C4-2B (cell line): ENCODE measurements around the gene ANKRD31.

ENCODE experiments used
- CTCF ChIP-seq: fragments of 450-650 bp; conservative IDR thresholded peaks from 2 replicates; pipeline ENCODE4 v1.5.1; 2017; ENCODE audit warnings: mild to moderate bottlenecking
- ZFX ChIP-seq: fragments of 450-650 bp; IDR thresholded peaks from 2 replicates; pipeline ENCODE4 v1.6.1; 2017

- no peak for TF ChIP-seq CTCF
- no peak for TF ChIP-seq ZFX
Measured at GRCh38 chr5:75226916-75227315, 9.8 kb downstream of the ANKRD31 start.
